Immature natural killer cell (primary cell): ENCODE data around the gene OMP. TPM values are rescaled to one million over a fixed set of nuclear protein-coding genes. Genes with fewer than 3 reads are reported as not detected.

Experiments
- DNase-seq, 3 donors: peaks; one replicate each; pipeline ENCODE4 v3.0.0; 2022; ENCODE audit warnings: mixed read lengths in 1 of 3
- H3K27ac Mint-ChIP-seq, 6 donors: one replicate each; pipeline ENCODE4 v1.8.0; 2020; ENCODE audit warnings: mixed read lengths in 6 of 6, mild to moderate bottlenecking in 5 of 6, inconsistent platforms in 4 of 6, moderate library complexity in 3 of 6
- H3K27me3 Mint-ChIP-seq, 3 donors: one replicate each; pipeline ENCODE4 v1.8.0; 2020 to 2021; ENCODE audit warnings: low read depth in 3 of 3, mild to moderate bottlenecking in 3 of 3, mixed read lengths in 3 of 3, moderate library complexity in 3 of 3, inconsistent platforms in 1 of 3
- H3K36me3 Mint-ChIP-seq, 3 donors: one replicate each; pipeline ENCODE4 v1.8.0; 2020; ENCODE audit warnings: mixed read lengths in 3 of 3, inconsistent platforms in 2 of 3, mild to moderate bottlenecking in 2 of 3
- H3K4me1 Mint-ChIP-seq, 2 donors: one replicate each; pipeline ENCODE4 v1.8.0; 2020; ENCODE audit warnings: inconsistent platforms in 2 of 2, mild to moderate bottlenecking in 2 of 2, mixed read lengths in 2 of 2, moderate library complexity in 1 of 2
- H3K4me3 Mint-ChIP-seq, 5 donors: one replicate each; pipeline ENCODE4 v1.8.0; 2020; ENCODE audit warnings: mild to moderate bottlenecking in 5 of 5, mixed read lengths in 5 of 5, inconsistent platforms in 3 of 5, moderate library complexity in 3 of 5
- H3K9me3 Mint-ChIP-seq, 6 donors: one replicate each; pipeline ENCODE4 v1.8.0; 2020; ENCODE audit warnings: mild to moderate bottlenecking in 6 of 6, mixed read lengths in 6 of 6, inconsistent platforms in 4 of 6, moderate library complexity in 3 of 6
- polyA plus RNA-seq, 3 donors: library from polyadenylated mRNA; unstranded; fragments of 300-500 nt; fragmentation: Illumina TruSeq; gene quantifications; one replicate each; pipeline ENCODE4 v1.2.3, GENCODE V29; 2021

OMP gene
- polyA plus RNA-seq, 3 donors from 2014 or later: not detected

DNA sequence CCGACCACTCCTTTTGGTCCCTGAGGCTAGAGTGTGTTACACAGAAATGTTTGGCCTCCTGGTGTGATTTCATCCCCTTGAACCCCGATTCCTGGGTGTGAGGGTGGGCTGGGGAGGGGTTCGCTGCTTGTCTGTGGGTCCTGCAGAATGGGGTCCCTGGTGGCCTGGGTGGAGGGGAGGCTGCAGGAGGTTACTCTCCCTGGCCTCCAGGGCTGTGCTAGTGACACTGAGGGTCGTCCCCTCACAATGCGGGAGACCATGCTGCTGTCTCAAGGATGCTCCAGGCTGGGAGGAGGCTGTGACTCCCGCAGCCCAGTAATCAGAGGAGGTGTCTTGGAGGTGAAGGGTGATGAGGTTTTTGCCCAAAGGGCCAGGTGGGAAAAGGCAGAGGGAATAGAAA lies 17.0 kb upstream of the OMP start:
- peaks cover 0 to 2% (median 0%) of the 10 kb centered on the region in 6 donors for H3K9me3 Mint-ChIP-seq
- H3K4me3 Mint-ChIP-seq: no peak overlapping the region
- H3K27me3 Mint-ChIP-seq: peaks cover 0 to 2% (median 2%) of the 10 kb centered on the region in 3 donors
- DNase-seq: no peak
- H3K4me1 Mint-ChIP-seq: peaks cover 22 to 44% of the 10 kb centered on the region in 2 donors
- H3K27ac Mint-ChIP-seq: no peak overlapping the region
- H3K36me3 Mint-ChIP-seq: no peaks in the 10 kb centered on the region

GRCh38 chr11:77086521-77087472 lies 15.8 kb upstream of the OMP start:
- Mint-ChIP-seq H3K36me3 (peaks cover 0 to 3% (median 3%) of the 10 kb centered on the region in 3 donors), H3K27ac (no peak overlapping the region), H3K4me3 (no peak overlapping the region), H3K27me3 (peaks cover 0 to 5% (median 2%) of the 10 kb centered on the region in 3 donors), H3K4me1 (peaks cover 25 to 36% of the 10 kb centered on the region in 2 donors), H3K9me3 (peaks cover 0 to 2% (median 0%) of the 10 kb centered on the region in 6 donors)
- DNase-seq: no peak

- Mint-ChIP-seq H3K36me3 (peaks cover 0 to 3% (median 3%) of the 10 kb centered on the region in 3 donors), H3K27ac (no peak overlapping the region), H3K4me3 (no peak overlapping the region), H3K27me3 (peaks cover 0 to 5% (median 0%) of the 10 kb centered on the region in 3 donors), H3K4me1 (peaks cover 15 to 26% of the 10 kb centered on the region in 2 donors), H3K9me3 (peaks cover 0 to 2% (median 0%) of the 10 kb centered on the region in 6 donors)
- DNase-seq: no peak
Observed at GRCh38 chr11:77087723-77088225, 14.9 kb upstream of the OMP start.

DNA sequence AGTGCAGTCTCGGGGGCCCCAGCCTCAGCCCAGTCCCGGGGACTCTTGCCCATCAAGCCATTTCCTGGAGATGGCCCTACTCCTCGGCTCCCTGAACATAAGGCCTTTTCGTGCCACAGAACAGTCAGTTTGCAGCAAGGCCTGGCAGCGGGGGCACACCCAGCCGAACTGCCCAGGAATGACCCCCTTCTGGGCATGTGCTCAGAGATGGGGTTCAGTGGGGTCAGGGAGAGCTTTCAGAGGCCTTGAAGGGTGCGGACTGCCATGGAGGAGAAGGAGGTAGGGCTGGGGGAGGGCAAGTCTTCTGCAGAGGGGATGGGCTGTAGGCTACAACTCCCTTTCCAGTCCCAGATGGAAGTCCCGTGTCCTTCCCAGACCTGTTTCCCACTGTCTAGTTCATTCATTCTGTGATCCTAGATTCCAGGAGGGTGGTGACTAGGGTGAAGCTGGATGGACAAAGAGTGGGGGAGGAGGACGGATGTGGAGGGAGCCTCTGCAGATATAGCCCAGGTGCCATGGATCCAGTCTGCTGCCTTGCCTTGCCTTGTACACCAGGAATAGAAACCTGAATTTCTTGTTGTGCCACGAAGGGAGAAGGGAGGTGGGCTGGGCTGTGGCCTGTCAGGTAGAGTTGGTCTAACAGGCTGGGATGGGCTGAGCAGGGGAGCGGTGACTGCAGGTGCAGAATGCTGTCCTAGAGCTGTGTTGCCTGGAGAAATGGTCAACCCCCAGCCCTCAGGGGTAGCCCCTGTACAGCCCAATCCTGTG lies 14.2 kb upstream of the OMP start:
- DNase-seq: no peak
- H3K27ac Mint-ChIP-seq: no peak overlapping the region
- H3K36me3 Mint-ChIP-seq: peaks cover 0 to 3% (median 3%) of the 10 kb centered on the region in 3 donors
- peaks cover 0 to 2% (median 0%) of the 10 kb centered on the region in 6 donors for H3K9me3 Mint-ChIP-seq
- H3K4me1 Mint-ChIP-seq: peaks cover 9 to 19% of the 10 kb centered on the region in 2 donors
- H3K4me3 Mint-ChIP-seq: no peak overlapping the region
- H3K27me3 Mint-ChIP-seq: peaks cover 0 to 5% (median 1%) of the 10 kb centered on the region in 3 donors

GRCh38 chr11:77089004-77089545 lies 13.6 kb upstream of the OMP start:
- no peak overlapping the region for H3K27ac Mint-ChIP-seq
- peaks cover 0 to 5% (median 1%) of the 10 kb centered on the region in 3 donors for H3K27me3 Mint-ChIP-seq
- H3K4me1 Mint-ChIP-seq: peaks cover 5 to 13% of the 10 kb centered on the region in 2 donors
- peaks cover 0 to under 1% (median 0%) of the 10 kb centered on the region in 6 donors for H3K9me3 Mint-ChIP-seq
- H3K36me3 Mint-ChIP-seq: peaks cover 0 to 3% (median 3%) of the 10 kb centered on the region in 3 donors
- DNase-seq: no peak
- H3K4me3 Mint-ChIP-seq: no peak overlapping the region

GRCh38 chr11:77090046-77090372 lies 12.6 kb upstream of the OMP start:
- peaks cover 5 to 8% of the 10 kb centered on the region in 2 donors for H3K4me1 Mint-ChIP-seq
- peaks cover 0 to 3% (median 3%) of the 10 kb centered on the region in 3 donors for H3K36me3 Mint-ChIP-seq
- peaks cover 0 to 3% (median 1%) of the 10 kb centered on the region in 3 donors for H3K27me3 Mint-ChIP-seq
- no peak for DNase-seq
- H3K9me3 Mint-ChIP-seq: no peaks in the 10 kb centered on the region
- no peak overlapping the region for H3K27ac Mint-ChIP-seq
- H3K4me3 Mint-ChIP-seq: no peak overlapping the region

DNA sequence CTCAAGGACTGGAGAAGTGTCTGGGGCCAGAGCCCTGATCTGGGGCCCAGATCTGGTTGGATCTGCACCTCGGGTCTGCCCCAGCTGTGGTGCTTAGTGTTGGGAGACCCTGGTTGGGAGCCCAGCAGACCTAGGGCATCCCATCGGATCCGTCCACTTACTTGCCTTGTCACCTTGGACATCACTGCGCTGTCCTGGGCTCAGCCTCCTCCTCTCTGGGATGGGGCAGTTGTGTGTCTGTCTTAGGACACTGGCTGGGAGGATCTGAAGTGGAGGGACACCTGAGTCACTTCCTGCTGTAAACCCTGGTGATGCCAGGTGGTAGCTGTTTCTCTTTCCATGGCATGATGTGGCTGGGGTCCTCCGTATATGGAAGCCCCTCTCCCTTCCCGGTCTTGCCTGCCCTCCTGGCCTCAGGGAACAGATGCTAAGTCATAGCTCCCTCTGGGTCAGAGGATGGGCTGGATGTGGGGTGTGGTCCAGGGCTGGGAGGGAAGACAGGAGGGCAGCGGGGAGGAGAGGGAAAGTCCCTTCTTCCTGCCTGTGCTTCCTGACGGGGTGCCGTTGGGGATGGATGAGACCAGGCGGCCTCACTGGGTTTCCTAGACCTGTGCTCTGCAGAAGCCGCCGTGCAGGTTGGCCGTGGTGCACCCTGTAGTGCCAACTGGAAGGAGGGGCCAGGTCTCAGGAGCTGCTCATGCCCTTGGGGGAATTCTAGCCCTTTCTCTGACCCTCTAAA lies 12.1 kb upstream of the OMP start:
- Mint-ChIP-seq H3K27me3 (peaks cover 0 to 3% (median 1%) of the 10 kb centered on the region in 3 donors), H3K36me3 (peaks cover 0 to 3% (median 3%) of the 10 kb centered on the region in 3 donors), H3K27ac (no peak overlapping the region)

GRCh38 chr11:77091146-77091940 lies 11.3 kb upstream of the OMP start:
- peak; percentile 71 to 74 (median 72) for DNase-seq
- H3K27me3 Mint-ChIP-seq: peaks cover 0 to 3% (median 1%) of the 10 kb centered on the region in 3 donors
- H3K4me1 Mint-ChIP-seq: peaks cover 5 to 12% of the 10 kb centered on the region in 2 donors
- H3K9me3 Mint-ChIP-seq: no peaks in the 10 kb centered on the region
- peaks cover 0 to 3% (median 3%) of the 10 kb centered on the region in 3 donors for H3K36me3 Mint-ChIP-seq
- no peak overlapping the region for H3K27ac Mint-ChIP-seq
- no peak overlapping the region for H3K4me3 Mint-ChIP-seq

More for the DNA sequence above, 12.1 kb upstream of the OMP start:
- no peaks in the 10 kb centered on the region for H3K9me3 Mint-ChIP-seq
- no peak overlapping the region for H3K4me3 Mint-ChIP-seq
- peaks cover 5 to 8% of the 10 kb centered on the region in 2 donors for H3K4me1 Mint-ChIP-seq
- no peak for DNase-seq

DNA sequence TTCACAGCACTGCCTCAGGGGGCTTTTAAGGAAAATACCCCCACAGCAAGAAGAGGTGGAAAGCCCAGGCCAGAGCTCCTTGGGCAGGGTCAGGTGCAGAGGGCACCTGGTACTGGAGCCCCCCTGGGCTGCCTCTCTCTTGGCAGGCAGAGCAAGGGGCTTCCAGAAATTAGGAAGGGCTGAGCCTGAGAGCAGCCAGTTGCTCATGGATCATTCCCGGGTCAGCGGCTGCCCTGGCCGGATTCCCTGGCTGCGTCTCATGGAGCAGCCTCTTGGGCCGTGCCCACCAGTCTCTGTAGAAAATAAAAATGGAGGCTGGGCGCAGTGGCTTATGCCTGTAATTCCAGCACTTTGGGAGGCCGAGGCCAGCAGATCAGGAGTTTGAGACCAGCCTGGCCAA lies 10.3 kb upstream of the OMP start:
- Mint-ChIP-seq H3K27me3 (peaks cover 0 to 3% (median 1%) of the 10 kb centered on the region in 3 donors), H3K4me1 (peaks cover 5 to 13% of the 10 kb centered on the region in 2 donors), H3K4me3 (no peak overlapping the region), H3K36me3 (peaks cover 0 to 3% (median 3%) of the 10 kb centered on the region in 3 donors), H3K9me3 (no peaks in the 10 kb centered on the region), H3K27ac (no peak overlapping the region)
- no peak for DNase-seq

- Mint-ChIP-seq H3K36me3 (peaks cover 0 to 3% (median 3%) of the 10 kb centered on the region in 3 donors), H3K4me1 (peaks cover 5 to 11% of the 10 kb centered on the region in 2 donors), H3K27me3 (peaks cover 0 to 3% (median 1%) of the 10 kb centered on the region in 3 donors), H3K9me3 (no peaks in the 10 kb centered on the region), H3K27ac (no peak overlapping the region), H3K4me3 (no peak overlapping the region)
- DNase-seq: no peak
Observed at GRCh38 chr11:77093056-77093891, 9.4 kb upstream of the OMP start.

GRCh38 chr11:77093987-77094840 lies 8.4 kb upstream of the OMP start:
- H3K9me3 Mint-ChIP-seq: no peaks in the 10 kb centered on the region
- peaks cover 5 to 11% of the 10 kb centered on the region in 2 donors for H3K4me1 Mint-ChIP-seq
- H3K36me3 Mint-ChIP-seq: peaks cover 0 to 3% (median 3%) of the 10 kb centered on the region in 3 donors
- no peak overlapping the region for H3K27ac Mint-ChIP-seq
- peaks cover 0 to 3% (median 1%) of the 10 kb centered on the region in 3 donors for H3K27me3 Mint-ChIP-seq
- DNase-seq: no peak
- no peak overlapping the region for H3K4me3 Mint-ChIP-seq
